ENCODE data around the gene ZNF648.

DNA sequence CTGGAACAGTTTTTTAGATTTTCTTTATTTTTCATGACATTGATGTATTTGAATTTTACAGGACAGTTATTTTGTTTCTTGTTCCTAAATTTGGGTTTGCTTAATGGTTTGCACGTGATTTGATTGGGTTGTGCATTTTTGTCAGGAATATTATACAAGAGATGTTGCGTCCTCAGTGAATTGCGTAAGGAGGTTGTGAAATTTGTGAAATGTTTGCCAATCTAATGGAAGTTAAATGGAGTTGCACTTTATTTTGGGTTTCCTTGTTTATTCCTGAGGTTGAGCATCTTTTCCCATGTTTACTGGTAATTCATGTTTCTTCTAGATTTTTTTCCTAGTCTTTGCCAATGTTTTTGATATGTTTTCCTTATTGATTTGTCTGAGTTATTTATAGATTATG lies 19.9 kb downstream of the ZNF648 start:
- no peak for TF ChIP-seq EZH2 (IDR thresholded peaks at IDR 0.05; ENCODE audit: borderline replicate concordance, low read depth, low read length, severe bottlenecking)
- TF ChIP-seq, protein P1, sequence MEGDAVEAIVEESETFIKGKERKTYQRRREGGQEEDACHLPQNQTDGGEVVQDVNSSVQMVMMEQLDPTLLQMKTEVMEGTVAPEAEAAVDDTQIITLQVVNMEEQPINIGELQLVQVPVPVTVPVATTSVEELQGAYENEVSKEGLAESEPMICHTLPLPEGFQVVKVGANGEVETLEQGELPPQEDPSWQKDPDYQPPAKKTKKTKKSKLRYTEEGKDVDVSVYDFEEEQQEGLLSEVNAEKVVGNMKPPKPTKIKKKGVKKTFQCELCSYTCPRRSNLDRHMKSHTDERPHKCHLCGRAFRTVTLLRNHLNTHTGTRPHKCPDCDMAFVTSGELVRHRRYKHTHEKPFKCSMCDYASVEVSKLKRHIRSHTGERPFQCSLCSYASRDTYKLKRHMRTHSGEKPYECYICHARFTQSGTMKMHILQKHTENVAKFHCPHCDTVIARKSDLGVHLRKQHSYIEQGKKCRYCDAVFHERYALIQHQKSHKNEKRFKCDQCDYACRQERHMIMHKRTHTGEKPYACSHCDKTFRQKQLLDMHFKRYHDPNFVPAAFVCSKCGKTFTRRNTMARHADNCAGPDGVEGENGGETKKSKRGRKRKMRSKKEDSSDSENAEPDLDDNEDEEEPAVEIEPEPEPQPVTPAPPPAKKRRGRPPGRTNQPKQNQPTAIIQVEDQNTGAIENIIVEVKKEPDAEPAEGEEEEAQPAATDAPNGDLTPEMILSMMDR (IDR thresholded peaks at IDR 0.05; ENCODE audit: borderline replicate concordance, extremely low read depth, low read length, poor library complexity, severe bottlenecking): no peak
